HG03575 (cell line): Measurements from ENCODE around the gene RHOJ.

ENCODE experiments used
- ATAC-seq: cut with Tn5 transposase; IDR thresholded peaks from one replicate; pipeline ENCODE4 v1.9.1; 2021; ENCODE audit not compliant: unreplicated experiment, insufficient number of reproducible peaks, low FRiP score; ENCODE audit errors: extremely low read depth

The RHOJ gene

DNA sequence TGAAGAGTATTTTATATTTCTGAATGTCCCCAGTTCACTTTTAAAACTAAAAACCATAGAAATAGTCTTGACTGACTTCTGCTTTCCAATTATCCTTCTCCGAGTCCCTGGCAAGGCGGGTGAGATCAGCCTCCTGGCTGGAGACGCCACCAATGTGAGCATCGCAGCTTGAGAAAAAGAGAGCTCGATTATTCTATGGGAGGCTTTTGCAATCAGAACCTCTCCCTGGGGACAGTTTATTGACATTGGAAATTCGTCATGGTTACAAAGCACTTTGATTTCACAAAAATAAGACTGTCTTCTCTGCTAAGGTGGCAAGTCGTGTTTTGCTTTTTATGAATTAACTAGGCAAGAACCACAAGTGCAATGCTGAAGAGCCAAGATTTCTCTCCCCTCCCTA is 138.1 kb downstream of the RHOJ start:
- ATAC-seq = no peak
